Measurements from ENCODE around the gene DOCK4.

- TF ChIP-seq HDGF (IDR thresholded peaks at IDR 0.05; ENCODE audit: borderline replicate concordance) (no peak), ZNF384 (IDR thresholded peaks at IDR 0.05) (no peak), TARDBP (IDR thresholded peaks at IDR 0.05) (no peak), NFRKB (IDR thresholded peaks at IDR 0.05) (no peak), SP1 (IDR thresholded peaks at IDR 0.05) (no peak), BHLHE40 (IDR thresholded peaks at IDR 0.05; ENCODE audit: borderline replicate concordance) (no peak)
Observed at GRCh38 chr7:112015146-112015545, 191.1 kb downstream of the DOCK4 start.
